Activated naive CD4-positive, alpha-beta T cell treated with anti-CD3 and anti-CD28 coated beads, Interleukin-2, amount 50 U/mL, for 16 hours (primary cell): ENCODE data around the gene FAM222B.
"Not testable (repeated sequence)": the region's sequence is repeated elsewhere in the genome, so short reads cannot be mapped to it uniquely, and the experiment has no call there.

Source experiments
- DNase-seq: peaks from one replicate; pipeline ENCODE4 v3.0.0-alpha.2; 2020

FAM222B gene

DNA sequence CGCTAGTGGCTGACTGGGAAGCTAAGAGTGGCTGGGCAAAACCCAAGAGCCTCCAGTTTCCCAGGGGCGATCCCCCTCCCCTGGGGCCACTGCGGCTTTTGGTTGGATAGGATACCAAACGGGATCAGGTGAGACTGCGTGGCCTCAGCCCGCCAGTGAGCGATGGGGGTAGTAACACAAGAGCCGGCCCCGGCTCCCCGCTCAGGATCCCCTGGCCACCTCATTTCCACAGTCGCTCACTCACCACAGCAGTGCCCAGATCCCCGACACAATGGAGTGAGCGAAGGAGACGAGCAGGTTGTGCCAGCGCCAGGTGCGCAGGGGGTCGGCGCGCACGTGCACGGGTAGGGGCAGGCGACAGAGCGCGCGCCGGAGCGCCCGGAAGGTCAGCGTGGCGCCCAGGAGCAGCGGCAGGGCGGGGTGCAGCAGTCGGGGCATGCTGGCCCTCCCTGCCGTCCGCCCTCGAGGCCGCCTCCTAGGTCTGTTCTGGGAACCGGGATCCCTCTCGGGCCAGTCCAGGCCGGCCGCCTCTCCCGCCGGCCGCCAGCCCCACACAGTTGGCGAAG lies 116.8 kb downstream of the FAM222B start:
- DNase-seq = peak; percentile 72

DNA sequence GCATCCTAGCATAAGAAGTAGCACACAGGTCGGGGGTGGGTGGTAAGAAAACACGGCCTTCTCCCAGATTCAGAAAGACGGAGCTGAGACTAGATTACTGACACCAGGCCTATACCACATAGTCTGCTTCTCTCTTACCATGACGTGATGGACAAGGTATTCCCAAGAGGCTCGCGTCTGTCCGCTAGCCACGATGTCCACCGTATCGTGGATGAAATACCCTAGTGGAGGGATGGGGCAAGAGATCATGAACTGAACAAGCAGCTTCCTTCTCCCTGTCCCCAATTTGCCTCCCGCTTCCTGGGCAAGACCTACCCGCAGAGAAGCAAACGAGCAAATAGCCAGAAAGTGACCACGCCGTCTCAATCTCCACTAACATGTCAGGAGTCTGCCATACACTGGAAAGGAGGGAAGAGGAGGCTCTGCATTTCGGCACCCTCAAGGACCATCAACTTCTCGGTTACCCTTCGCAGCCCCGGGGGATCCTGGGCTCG lies 117.4 kb downstream of the FAM222B start:
- peak; percentile 34 for DNase-seq

DNA sequence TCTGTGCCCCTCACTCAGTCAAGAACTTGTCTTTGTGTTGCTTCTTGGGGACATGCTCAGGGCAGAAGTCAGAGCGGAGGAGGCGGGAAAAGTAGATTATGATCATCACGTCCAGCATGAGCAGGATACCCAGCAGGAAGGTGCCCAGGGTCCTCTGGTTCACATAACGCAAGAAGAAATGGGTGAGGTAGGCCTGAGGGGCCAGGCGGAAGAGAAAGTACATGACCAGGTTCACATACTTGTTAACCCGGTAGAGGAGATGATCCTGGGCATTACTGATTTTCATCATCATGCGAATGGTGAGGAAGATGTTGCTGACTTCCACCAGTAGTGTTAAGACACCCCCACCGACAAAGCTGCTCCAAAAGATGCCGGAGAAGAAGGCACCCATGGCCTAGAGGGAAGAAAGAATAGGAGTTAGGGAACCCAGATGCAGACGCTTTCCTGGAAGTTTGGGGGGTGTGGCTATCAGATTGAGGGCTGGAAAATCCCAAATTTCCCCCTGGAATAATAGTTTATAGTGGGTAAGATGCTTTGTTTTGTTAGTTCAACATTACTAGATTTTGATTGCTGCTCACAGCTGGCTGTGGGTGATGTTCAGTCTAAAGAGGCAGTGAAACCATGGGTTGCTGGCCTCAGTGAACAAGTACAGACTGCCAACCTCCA lies 118.0 kb downstream of the FAM222B start:
- no peak for DNase-seq

DNA sequence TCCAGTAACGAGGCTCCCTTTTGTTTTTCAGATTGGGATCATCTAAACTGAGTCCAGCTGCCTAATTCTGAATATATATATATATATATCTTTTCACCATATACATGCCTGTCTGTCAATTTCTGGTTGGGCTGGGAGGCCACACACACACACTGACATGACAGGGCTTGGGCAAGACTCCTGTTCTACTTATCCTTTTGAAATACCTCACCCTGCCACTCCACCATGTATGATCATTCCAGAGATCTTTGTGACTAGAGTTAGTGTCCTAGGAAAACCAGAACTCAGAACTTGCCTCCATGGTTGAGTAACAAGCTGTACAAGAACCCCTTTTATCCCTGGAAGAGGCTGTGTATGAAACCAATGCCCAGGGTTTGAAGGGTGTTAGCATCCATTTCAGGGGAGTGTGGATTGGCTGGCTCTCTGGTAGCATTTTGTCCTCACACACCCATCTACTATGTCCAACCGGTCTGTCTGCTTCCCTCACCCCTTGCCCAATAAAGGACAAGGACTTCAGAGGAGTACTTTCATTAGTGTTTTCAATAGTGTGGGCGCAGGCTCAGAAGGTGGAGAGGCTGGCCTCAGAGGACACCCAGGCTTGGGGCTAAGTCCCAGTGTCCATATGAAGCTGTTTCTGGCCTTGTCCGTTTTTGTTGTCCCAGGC lies 118.6 kb downstream of the FAM222B start:
- DNase-seq = not testable (repeated sequence)

DNA sequence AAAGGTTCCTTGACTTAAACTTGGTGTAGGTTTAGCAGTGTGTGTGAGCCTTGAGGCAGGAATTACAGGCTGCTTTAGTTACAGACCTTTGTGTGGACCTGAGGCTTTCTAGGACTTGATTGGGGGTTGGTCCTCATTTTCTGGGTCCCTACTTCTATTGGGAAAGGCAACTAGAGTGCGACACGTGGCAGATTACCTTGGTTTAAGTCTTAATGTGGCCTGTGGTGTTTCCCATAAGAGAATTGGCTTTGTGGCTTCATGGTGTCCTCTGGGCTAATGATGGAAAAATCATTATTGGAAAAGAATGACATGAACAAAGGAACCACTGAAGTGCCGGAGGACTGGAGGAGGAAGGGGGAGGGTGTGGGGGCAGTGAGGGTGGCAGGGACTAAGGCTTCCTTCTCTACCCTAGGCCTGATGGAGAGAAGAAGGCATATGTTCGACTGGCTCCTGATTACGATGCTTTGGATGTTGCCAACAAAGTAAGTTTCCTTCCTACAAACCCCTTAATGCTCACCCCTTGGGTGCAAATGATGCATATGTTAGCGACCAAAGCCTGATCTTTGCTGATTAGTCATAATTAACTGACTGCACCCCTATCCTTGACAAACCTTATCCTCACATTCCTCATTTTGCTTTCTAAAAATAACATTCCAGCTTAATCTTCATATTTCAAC lies 119.3 kb downstream of the FAM222B start:
- DNase-seq = no peak

DNA sequence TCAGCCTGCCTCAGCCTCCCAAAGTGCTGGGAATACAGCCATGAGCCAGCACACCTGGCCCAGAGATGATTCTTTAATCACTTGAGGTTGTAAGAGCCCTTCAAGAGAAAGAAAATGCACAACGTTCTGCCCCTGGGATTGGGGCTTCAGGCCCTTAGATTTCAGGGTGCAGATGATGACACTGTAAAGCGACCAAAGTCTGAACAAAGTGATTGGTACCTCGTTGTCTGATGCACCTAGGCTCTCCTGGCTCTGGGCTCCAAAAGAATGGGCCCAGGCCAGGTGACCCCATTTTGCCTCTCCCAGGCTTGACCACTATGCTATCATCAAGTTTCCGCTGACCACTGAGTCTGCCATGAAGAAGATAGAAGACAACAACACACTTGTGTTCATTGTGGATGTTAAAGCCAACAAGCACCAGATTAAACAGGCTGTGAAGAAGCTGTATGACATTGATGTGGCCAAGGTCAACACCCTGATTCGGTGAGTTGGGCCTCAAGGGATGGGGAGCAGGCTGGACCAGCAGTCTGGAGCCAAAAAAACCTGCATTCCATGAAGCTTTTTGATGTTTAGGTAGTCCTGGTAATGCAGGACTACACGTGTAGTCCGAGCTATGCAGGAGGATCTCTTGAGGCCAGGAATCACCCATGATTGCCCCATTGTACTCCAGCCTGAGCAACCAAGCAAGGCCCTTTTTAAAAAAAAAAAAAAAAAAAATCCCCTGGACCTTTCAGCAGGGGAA lies 120.0 kb downstream of the FAM222B start:
- DNase-seq = no peak

DNA sequence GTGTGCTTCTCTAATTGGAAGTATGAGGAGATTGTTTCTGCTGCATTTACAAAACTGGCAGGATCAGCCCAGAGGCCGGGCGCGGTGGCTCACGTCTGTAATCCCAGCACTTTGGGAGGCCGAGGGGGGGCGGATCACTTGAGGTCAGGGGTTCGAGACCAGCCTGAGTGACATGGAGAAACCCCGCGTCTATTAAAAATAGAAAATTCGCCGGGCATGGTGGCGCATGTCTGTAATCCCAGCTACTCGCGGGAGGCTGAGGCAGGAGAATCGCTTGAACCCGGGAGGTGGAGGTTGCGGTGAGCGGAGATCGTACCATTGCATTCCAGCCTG lies 121.6 kb downstream of the FAM222B start:
- not testable (repeated sequence) for DNase-seq

DNA sequence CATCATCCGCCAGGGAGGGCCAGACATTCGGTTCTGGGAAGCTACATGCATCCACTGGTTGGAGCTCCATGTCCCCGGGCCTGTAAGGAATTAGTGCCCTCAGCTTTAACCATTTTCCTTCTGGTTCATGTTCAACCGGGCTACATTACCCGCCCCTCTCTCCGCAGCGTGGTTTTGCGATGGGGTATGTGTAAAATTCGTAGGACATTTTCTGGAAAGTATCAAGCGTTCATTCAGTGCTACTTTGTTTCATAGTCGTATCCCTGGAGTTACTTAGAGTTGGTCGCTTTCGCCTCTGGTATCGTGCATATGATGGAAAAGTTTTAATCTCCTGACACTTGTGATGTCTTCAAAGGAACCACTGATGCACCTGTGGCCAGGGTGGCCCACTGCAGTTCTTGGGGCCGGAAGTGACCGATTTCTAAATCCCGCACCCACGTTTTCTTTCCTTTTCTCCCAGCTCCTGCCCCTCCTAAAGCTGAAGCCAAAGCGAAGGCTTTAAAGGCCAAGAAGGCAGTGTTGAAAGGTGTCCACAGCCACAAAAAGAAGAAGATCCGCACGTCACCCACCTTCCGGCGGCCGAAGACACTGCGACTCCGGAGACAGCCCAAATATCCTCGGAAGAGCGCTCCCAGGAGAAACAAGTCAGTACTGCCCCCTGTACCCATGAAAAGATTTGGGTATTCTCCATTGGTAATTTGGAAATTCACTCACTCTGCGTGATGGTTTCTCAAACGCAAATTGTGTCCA lies 122.2 kb downstream of the FAM222B start:
- peak; percentile 52 for DNase-seq

DNA sequence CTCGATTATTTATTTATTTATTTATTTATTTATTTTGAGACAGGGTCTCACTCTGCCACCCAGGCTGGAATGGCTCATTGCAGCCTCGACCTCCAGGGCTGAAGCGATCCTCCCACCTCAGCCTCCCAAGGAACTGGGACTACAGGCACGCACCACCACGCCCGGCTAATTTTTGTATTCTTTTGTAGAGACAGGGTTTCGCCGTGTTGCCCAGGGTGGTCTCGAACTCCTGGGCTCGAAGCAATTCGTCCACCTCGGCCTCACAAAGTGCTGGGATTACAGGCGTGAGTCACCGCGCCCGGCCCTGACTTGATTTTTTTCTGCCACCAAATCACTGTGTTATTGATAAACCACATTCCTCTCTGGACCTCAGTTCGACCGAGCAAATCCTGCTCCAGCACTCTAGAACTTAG lies 123.6 kb downstream of the FAM222B start:
- DNase-seq = no peak

DNA sequence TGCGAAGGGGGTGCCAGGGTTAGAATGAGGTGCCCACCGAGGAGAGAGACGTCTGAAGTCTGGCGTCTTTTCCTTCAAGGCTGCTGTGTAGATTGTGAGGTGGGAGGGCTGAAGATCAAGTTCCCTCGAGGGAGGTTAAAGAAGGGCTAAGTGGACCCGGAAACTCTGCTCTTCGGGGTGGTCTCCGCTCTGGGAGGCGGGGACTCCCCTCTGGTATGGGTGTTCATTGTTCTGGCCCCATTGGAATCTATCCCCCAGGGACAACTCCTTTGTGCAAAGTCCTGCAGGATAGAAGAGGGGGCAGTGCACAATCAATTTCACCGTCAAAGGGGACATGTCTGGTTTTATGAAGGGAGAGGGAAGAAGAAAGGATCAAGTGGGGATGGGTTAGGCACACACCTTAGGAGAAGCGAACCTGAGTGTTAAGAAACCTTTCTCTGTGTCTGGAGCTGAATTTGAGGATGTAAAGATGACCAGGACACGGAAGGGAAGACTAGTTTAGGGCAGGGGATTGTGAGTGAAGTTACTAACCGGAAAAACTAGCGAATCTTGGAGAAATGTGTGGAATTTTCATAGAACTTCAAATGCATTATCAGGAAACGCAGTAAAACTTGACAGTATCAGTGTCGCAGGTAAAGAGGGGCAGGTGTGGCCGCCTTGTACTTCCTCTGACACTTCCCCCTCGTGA lies 124.1 kb downstream of the FAM222B start:
- no peak for DNase-seq

DNA sequence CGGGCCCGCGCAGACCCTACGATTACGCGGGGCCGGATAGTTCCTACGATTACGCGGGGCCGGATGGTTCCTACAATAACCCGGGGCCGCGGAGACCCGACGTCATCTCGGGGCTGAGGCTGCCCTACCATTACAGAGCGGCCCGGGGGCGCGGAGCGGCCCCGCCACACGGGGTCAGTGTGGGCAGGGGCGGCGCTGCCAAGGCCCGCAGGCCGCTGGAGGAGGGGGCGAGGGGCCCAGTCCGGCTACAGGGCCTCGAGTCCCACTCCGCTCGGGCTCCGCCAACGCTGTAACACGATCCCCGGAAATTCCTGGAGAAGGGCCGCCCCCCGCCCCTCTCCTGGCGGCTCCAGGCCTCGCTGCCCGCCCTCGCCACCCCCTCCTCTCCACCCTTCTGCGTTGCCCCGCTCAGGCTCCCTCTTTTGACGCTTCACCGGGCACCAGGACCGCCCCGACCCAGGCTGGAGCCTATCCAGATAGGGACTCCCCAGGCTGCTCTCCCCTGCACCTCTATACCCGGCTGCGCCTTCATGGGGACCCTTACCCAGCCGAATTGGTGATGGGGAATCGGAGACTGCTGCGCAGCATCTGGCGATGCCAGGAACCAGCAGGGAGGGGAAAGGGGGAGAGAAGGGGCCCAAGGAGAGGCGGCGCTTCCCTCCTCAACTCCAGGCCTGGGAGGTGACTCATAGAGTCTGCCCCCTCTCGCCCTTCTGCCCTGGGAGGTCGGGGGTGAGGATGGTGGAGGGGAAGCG lies 124.8 kb downstream of the FAM222B start, which contains the start of gene RAB34:
Gene RAB34 (minus strand): TSS at position 291 of the 755 bp plus-strand sequence. CDS start 602 bp downstream, outside the sequence.
- DNase-seq = peak; percentile 25

DNA sequence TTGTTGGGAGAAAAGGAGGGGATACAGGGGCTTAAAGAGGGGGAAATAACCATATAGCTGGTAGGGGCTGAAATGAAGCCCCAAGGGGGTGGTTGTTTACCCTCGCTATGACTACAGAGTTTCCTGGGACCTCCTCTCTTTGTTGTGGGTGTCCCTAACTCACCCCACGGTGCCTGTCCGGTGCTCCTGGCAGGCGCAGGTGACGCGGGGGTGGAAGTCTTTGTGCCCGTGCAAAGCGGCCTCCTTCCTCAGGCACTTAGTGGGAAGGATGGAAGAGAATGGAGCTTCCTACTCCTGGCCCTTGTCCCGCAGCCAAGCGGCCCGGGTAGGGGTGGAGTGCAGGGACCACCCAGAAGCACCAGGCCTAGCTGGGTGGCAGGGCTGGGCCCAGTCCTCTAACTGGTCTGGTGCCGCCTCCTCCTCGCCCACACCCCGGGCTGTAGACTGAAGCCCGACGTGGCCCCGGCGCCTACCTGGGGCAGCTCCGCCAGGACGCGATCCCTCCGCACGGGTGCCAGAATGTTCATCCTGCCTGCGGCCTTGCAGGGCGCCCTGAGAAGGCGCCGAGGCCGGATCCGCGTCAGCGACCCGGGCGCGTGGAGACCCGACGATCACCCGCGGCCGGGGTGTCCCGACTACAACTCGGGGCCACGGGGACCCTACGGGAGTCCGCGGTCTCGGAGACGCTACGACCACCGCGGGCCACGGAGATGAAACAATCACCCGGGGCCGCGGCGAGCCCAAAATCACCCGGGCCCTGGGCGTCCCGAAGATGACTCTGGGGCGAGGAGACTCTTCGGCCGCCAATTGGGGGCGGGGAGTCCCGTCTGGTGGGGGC lies 125.6 kb downstream of the FAM222B start:
- no peak for DNase-seq

DNA sequence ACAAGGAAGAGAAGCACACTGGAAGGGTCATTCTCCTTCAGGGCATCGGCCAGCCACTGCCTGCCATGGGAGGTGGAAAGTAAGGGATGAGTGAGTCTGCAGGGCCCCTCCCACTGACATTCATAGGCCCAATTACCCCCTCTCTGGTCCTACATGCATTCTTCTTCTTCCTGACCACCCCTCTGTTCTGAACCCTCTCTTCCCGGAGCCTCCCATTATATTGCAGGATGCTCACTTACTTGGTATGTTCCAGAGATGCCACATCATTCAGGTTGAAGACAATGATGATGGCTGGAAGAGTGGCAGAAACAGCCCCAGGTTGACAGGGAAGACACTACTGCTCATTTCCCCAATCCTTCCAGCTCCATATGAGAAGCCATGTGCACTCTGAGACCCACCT lies 127.4 kb downstream of the FAM222B start:
- DNase-seq = no peak

DNA sequence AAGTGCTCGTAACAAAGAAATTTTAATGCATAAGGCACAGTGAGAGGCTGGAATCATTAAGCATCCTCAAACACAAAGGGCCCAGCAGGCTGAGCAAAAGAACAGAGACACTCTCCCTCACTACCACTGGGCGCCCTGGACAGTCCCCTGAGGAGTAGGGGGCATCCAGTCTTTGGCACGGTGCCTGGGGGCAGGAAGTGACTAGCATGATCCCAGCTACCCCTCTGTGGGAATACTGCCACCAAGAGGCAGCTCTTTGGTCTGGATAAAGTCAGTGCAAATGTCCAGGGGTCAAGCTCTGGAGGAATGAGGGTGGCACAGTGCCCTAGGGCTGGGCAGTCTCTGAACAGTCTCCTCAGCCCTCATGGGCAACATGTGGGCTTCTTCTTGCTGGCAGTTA lies 128.3 kb downstream of the FAM222B start:
- no peak for DNase-seq

DNA sequence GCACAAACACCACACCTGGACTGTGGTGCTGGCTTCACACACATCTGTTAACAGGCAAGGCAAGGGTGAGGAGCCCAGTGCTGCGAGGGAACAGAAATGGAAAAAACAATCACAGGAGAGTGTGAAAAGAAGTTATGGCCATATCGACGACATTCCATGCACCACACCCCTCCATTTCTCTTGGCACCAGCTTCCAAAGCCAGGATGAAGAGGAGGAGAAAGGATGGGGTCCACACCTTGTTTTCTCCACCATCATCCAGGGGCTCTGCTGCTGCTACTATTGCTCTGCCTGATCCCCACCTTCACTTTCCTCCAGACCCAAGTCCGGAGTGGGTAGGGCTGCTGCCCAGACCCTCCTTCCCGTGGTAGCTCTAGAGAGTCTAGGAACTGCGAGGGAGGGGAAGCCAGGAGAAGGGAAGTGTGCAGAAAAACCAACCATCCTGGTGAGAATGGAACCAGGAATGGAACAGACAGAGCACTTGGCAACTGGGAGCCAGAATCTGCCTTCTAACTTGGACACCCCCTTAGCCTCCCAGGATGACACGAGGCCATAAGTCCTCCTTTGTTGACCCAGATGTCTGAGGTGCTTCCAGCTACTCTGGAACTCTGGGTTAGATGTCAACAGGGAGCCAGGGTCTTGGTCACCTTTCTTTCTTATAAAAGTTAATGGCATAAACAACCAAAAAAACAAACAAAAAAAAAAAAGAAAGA lies 129.7 kb downstream of the FAM222B start:
- DNase-seq = no peak

DNA sequence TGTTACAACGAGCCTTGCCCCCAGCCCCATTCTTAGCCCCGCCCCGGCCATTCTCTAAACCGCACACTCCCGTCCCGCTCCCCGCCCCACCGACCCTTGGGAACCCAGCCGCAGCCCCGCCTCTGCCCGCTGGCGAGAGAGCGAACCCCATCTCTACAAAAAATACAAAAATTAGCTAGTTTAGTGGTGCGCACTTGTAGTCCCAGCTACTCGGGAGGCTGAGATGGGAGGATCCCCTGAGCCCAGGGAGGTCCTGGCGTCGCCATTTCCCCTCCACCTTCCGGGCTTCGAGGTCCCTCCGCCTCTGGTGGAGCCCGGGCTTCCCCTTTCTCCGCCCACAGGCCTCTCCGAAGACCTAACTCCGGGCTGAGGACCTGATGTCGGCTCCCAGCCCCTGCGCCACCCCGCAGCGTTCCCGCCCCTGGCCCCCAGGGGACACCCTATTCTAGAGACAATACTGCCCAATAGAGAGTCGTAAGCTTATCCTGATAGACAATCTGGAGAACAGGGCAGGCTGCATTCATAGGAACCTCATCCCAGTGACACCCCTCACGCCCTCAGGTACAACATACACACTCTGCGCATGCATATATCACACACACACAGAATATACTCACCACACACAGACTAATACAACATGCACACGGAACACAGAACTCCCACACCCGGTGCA lies 130.4 kb downstream of the FAM222B start:
- peak; percentile 68 for DNase-seq

DNA sequence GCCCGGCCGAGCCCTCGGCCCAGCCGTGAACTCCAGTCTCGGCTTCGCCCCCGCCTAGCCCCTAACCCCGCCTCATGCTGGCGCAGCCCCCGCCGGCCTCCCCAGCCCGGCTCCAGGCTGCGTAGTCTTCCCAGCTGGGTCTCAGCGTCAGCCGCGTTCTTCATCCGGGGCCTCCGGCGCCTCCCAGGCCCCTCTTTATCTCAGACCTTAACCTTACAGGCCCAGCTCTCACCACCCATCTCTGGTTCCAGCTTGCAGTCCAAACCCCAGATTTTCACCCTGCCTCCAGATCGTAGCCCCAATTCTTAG lies 130.9 kb downstream of the FAM222B start, which contains the start of gene PROCA1:
Gene PROCA1 (minus strand): TSS at position 166 of the 309 bp plus-strand sequence. CDS start 228 bp downstream, outside the sequence.
- peak; percentile 45 for DNase-seq
